ENCODE measurements around the gene SYNGR1. TPM values are rescaled to one million over a fixed set of nuclear protein-coding genes. Genes with fewer than 3 reads are reported as not detected.

Gene SYNGR1
- polyA plus RNA-seq, 1 donor: 11.2 TPM

- no peaks in the 10 kb centered on the region for H3K4me1 ChIP-seq (ENCODE audit: control insufficient read depth, insufficient read depth, low read length)
- H3K27me3 ChIP-seq (ENCODE audit: control insufficient read depth, insufficient read depth, low read length): no peaks in the 10 kb centered on the region
- H3K4me3 ChIP-seq (ENCODE audit: low read length): no peak overlapping the region
- no peaks in the 10 kb centered on the region for H3K9me3 ChIP-seq (ENCODE audit: control insufficient read depth, low read depth, low read length)
- peaks cover 23% of the 10 kb centered on the region for H3K36me3 ChIP-seq (ENCODE audit: control insufficient read depth, insufficient read depth, low read length)
- peak in 1 of 2 donors; percentile 22 for DNase-seq
- WGBS (ENCODE audit: insufficient coverage, low lambda C conversion rate): no CpG with 5 or more reads among the region's 24 CpGs
- H3K27ac ChIP-seq (ENCODE audit: low read length): no peak overlapping the region
Measured at GRCh38 chr22:39308614-39309363, 41.0 kb upstream of the SYNGR1 start.

- H3K27me3 ChIP-seq (ENCODE audit: control insufficient read depth, insufficient read depth, low read length): no peaks in the 10 kb centered on the region
- H3K9me3 ChIP-seq (ENCODE audit: control insufficient read depth, low read depth, low read length): no peaks in the 10 kb centered on the region
- WGBS (ENCODE audit: insufficient coverage, low lambda C conversion rate): no CpG with 5 or more reads among the region's 18 CpGs
- no peak for DNase-seq
- H3K4me1 ChIP-seq (ENCODE audit: control insufficient read depth, insufficient read depth, low read length): no peaks in the 10 kb centered on the region
- no peak overlapping the region for H3K27ac ChIP-seq (ENCODE audit: low read length)
- H3K36me3 ChIP-seq (ENCODE audit: control insufficient read depth, insufficient read depth, low read length): peaks cover 29% of the 10 kb centered on the region
- H3K4me3 ChIP-seq (ENCODE audit: low read length): no peak overlapping the region
Measured at GRCh38 chr22:39309364-39309861, 40.4 kb upstream of the SYNGR1 start.

GRCh38 chr22:39309881-39310714, 39.7 kb upstream of the SYNGR1 start:
- H3K4me3 ChIP-seq (ENCODE audit: low read length): no peak overlapping the region
- no peaks in the 10 kb centered on the region for H3K27me3 ChIP-seq (ENCODE audit: control insufficient read depth, insufficient read depth, low read length)
- DNase-seq: no peak
- no peak overlapping the region for H3K27ac ChIP-seq (ENCODE audit: low read length)
- WGBS (ENCODE audit: insufficient coverage, low lambda C conversion rate): 0% methylated on average over 1 of the region's 16 CpGs
- no peaks in the 10 kb centered on the region for H3K9me3 ChIP-seq (ENCODE audit: control insufficient read depth, low read depth, low read length)
- H3K36me3 ChIP-seq (ENCODE audit: control insufficient read depth, insufficient read depth, low read length): peaks cover 36% of the 10 kb centered on the region
- H3K4me1 ChIP-seq (ENCODE audit: control insufficient read depth, insufficient read depth, low read length): peaks cover under 1% of the 10 kb centered on the region

- no peak for DNase-seq
- Histone ChIP-seq H3K27ac (ENCODE audit: low read length) (no peak overlapping the region), H3K36me3 (ENCODE audit: control insufficient read depth, insufficient read depth, low read length) (peaks cover 53% of the 10 kb centered on the region), H3K27me3 (ENCODE audit: control insufficient read depth, insufficient read depth, low read length) (no peaks in the 10 kb centered on the region), H3K4me1 (ENCODE audit: control insufficient read depth, insufficient read depth, low read length) (peaks cover 14% of the 10 kb centered on the region), H3K4me3 (ENCODE audit: low read length) (no peak overlapping the region), H3K9me3 (ENCODE audit: control insufficient read depth, low read depth, low read length) (no peaks in the 10 kb centered on the region)
- WGBS (ENCODE audit: insufficient coverage, low lambda C conversion rate): no CpG with 5 or more reads among the region's 19 CpGs
Measured at GRCh38 chr22:39311592-39312400, 38.0 kb upstream of the SYNGR1 start.

- WGBS (ENCODE audit: insufficient coverage, low lambda C conversion rate): no CpG with 5 or more reads among the region's 5 CpGs
- DNase-seq: no peak
- Histone ChIP-seq H3K36me3 (ENCODE audit: control insufficient read depth, insufficient read depth, low read length) (peaks cover 59% of the 10 kb centered on the region), H3K27me3 (ENCODE audit: control insufficient read depth, insufficient read depth, low read length) (no peaks in the 10 kb centered on the region), H3K27ac (ENCODE audit: low read length) (no peak overlapping the region), H3K4me3 (ENCODE audit: low read length) (no peak overlapping the region), H3K4me1 (ENCODE audit: control insufficient read depth, insufficient read depth, low read length) (peaks cover 21% of the 10 kb centered on the region), H3K9me3 (ENCODE audit: control insufficient read depth, low read depth, low read length) (no peaks in the 10 kb centered on the region)
Measured at GRCh38 chr22:39312410-39312809, 37.4 kb upstream of the SYNGR1 start.

GRCh38 chr22:39313258-39314001, 36.4 kb upstream of the SYNGR1 start:
- no peak overlapping the region for H3K4me3 ChIP-seq (ENCODE audit: low read length)
- H3K36me3 ChIP-seq (ENCODE audit: control insufficient read depth, insufficient read depth, low read length): peaks cover 67% of the 10 kb centered on the region
- DNase-seq: peak in 1 of 2 donors; percentile 0
- H3K9me3 ChIP-seq (ENCODE audit: control insufficient read depth, low read depth, low read length): no peaks in the 10 kb centered on the region
- H3K27me3 ChIP-seq (ENCODE audit: control insufficient read depth, insufficient read depth, low read length): no peaks in the 10 kb centered on the region
- peaks cover 29% of the 10 kb centered on the region for H3K4me1 ChIP-seq (ENCODE audit: control insufficient read depth, insufficient read depth, low read length)
- H3K27ac ChIP-seq (ENCODE audit: low read length): no peak overlapping the region
- WGBS (ENCODE audit: insufficient coverage, low lambda C conversion rate): no CpG with 5 or more reads among the region's 20 CpGs

- DNase-seq: peak in 1 of 2 donors; percentile 0
- H3K9me3 ChIP-seq (ENCODE audit: control insufficient read depth, low read depth, low read length): no peaks in the 10 kb centered on the region
- H3K36me3 ChIP-seq (ENCODE audit: control insufficient read depth, insufficient read depth, low read length): peaks cover 67% of the 10 kb centered on the region
- no peak overlapping the region for H3K27ac ChIP-seq (ENCODE audit: low read length)
- peaks cover 29% of the 10 kb centered on the region for H3K4me1 ChIP-seq (ENCODE audit: control insufficient read depth, insufficient read depth, low read length)
- H3K27me3 ChIP-seq (ENCODE audit: control insufficient read depth, insufficient read depth, low read length): no peaks in the 10 kb centered on the region
- no peak overlapping the region for H3K4me3 ChIP-seq (ENCODE audit: low read length)
- no CpG with 5 or more reads among the region's 14 CpGs for WGBS (ENCODE audit: insufficient coverage, low lambda C conversion rate)
Measured at GRCh38 chr22:39314251-39314971, 35.4 kb upstream of the SYNGR1 start.

- DNase-seq: peak in 1 of 2 donors; percentile 1
- Histone ChIP-seq H3K27me3 (ENCODE audit: control insufficient read depth, insufficient read depth, low read length) (no peaks in the 10 kb centered on the region), H3K4me3 (ENCODE audit: low read length) (no peak overlapping the region), H3K4me1 (ENCODE audit: control insufficient read depth, insufficient read depth, low read length) (peaks cover 29% of the 10 kb centered on the region), H3K9me3 (ENCODE audit: control insufficient read depth, low read depth, low read length) (no peaks in the 10 kb centered on the region), H3K36me3 (ENCODE audit: control insufficient read depth, insufficient read depth, low read length) (peaks cover 67% of the 10 kb centered on the region), H3K27ac (ENCODE audit: low read length) (no peak overlapping the region)
- no CpG with 5 or more reads among the region's 13 CpGs for WGBS (ENCODE audit: insufficient coverage, low lambda C conversion rate)
Measured at GRCh38 chr22:39315389-39315788, 34.4 kb upstream of the SYNGR1 start.

GRCh38 chr22:39316440-39317083, 33.2 kb upstream of the SYNGR1 start:
- no peak overlapping the region for H3K27ac ChIP-seq (ENCODE audit: low read length)
- peaks cover 29% of the 10 kb centered on the region for H3K4me1 ChIP-seq (ENCODE audit: control insufficient read depth, insufficient read depth, low read length)
- H3K9me3 ChIP-seq (ENCODE audit: control insufficient read depth, low read depth, low read length): no peaks in the 10 kb centered on the region
- peak overlapping the region; percentile 77 for H3K4me3 ChIP-seq (ENCODE audit: low read length)
- no peaks in the 10 kb centered on the region for H3K27me3 ChIP-seq (ENCODE audit: control insufficient read depth, insufficient read depth, low read length)
- peaks cover 67% of the 10 kb centered on the region for H3K36me3 ChIP-seq (ENCODE audit: control insufficient read depth, insufficient read depth, low read length)
- peak; percentile 77 to 78 for DNase-seq
- no CpG with 5 or more reads among the region's 17 CpGs for WGBS (ENCODE audit: insufficient coverage, low lambda C conversion rate)
